GM19240 (cell line): ENCODE measurements around the gene GZMM.
"Not testable (repeated sequence)": the region's sequence is repeated elsewhere in the genome, so short reads cannot be mapped to it uniquely, and the experiment has no call there.

Experiments used
- DNase-seq: peaks from one replicate; pipeline ENCODE4 v3.0.0; 2011; ENCODE audit warnings: low spot score; ENCODE audit not compliant: insufficient read length

Gene GZMM

DNA sequence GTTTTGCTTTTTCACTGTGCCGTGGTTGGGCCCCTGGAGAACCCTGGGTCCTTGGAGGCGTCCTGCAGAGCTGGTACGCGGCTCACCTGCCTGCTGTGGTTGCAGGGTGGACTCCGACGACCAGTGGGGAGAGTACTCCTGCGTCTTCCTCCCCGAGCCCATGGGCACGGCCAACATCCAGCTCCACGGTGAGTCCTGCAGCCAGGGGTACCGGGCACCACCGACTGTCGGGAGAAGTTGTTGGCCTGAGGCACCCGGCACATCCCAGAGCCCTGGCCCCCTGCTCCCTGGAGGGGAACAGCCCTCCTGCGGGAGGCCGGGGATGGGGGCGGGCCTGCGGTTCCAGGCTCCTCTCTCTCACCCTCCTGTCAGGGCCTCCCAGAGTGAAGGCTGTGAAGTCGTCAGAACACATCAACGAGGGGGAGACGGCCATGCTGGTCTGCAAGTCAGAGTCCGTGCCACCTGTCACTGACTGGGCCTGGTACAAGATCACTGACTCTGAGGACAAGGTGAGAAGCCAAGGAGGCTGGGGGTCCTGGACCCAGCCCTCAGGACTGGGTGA lies 36.5 kb downstream of the GZMM start:
- no peak for DNase-seq

GRCh38 chr19:581399-582111 lies 37.7 kb downstream of the GZMM start:
- DNase-seq = no peak

DNA sequence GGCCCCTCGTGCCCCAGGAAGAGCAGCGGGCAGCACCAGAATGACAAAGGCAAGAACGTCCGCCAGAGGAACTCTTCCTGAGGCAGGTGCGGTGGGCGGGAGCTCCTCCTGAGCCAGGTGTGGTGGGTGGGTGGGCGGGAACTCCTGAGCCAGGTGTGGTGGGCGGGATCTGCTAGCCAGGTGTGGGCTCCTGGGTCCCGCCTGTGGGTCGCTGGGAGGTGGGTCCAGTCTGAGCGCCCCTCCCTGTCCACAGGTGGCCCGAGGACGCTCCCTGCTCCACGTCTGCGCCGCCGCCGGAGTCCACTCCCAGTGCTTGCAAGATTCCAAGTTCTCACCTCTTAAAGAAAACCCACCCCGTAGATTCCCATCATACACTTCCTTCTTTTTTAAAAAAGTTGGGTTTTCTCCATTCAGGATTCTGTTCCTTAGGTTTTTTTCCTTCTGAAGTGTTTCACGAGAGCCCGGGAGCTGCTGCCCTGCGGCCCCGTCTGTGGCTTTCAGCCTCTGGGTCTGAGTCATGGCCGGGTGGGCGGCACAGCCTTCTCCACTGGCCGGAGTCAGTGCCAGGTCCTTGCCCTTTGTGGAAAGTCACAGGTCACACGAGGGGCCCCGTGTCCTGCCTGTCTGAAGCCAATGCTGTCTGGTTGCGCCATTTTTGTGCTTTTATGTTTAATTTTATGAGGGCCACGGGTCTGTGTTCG lies 38.8 kb downstream of the GZMM start:
- no peak for DNase-seq

- no peak for DNase-seq
Observed at GRCh38 chr19:583198-583967, 39.5 kb downstream of the GZMM start.

DNA sequence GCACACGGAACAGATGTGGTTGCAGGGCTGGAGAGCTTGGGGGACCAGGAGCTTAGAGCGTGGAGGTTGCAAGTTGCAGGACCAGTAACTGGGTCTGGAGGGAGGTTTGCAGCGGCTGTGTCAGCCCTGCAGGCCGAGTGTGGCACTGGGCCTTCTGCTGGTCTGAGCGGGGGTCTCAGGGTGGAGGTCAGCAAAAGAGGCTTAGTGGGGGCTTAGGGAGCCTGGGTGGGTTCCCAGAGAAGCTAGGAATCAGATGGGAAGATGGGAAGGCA lies 40.1 kb downstream of the GZMM start:
- no peak for DNase-seq

DNA sequence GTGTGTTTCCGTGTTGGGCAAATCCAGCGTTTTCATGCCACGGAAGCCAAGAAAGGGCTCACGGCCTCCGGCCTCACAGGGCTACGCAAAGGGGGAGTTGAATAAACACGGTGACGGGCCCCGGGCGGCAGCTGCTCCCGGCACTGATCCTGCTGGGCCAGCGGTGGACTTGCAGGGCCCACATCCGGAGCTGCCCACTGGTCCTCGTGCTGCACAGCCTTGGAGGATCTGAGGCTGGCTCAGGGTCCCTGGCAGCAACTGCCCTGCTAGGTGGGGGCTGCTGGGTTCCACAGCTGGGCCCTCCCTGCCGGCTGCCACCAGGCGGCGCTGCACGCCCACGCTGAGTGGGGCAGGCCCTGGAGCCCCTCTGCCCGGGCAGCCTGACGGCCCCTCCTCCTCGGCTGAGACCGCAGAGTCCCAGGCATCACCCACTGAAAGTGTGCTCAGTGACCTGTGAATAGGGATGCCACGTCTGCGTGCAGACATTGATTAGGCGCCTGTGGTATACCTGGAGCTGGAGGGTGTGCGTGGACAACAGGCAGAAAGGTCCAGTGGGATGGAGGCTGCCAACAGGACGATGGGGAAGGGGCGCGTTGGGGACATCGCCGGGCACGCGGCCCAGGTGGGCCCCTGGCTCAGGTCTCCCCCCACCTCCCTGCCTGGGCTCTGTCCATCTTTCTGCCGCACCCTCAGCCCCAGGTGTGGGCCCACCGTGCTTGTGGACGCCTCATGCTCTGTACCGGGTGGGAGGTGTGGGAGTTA lies 40.6 kb downstream of the GZMM start:
- peak; percentile 84 for DNase-seq

DNA sequence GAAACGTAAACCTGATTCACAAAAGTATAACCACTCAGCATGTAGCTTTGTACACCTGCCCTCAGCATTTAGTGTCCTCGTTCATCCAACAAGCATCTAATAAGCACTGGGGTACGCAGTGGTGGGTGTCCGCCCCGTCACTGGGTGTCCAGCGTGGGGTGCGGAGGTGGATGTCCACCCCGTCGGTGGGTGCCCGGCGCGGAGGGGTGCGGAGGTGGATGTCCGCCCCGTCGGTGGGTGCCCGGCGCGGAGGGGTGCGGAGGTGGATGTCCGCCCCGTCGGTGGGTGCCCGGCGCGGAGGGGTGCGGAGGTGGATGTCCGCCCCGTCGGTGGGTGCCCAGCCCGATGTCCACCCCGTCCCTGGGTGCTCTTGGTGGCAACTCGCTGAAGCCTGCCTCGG lies 41.3 kb downstream of the GZMM start:
- DNase-seq = not testable (repeated sequence)

GRCh38 chr19:585551-586110 lies 41.8 kb downstream of the GZMM start:
- DNase-seq = no peak

GRCh38 chr19:588093-588740 lies 44.4 kb downstream of the GZMM start:
- DNase-seq = no peak

DNA sequence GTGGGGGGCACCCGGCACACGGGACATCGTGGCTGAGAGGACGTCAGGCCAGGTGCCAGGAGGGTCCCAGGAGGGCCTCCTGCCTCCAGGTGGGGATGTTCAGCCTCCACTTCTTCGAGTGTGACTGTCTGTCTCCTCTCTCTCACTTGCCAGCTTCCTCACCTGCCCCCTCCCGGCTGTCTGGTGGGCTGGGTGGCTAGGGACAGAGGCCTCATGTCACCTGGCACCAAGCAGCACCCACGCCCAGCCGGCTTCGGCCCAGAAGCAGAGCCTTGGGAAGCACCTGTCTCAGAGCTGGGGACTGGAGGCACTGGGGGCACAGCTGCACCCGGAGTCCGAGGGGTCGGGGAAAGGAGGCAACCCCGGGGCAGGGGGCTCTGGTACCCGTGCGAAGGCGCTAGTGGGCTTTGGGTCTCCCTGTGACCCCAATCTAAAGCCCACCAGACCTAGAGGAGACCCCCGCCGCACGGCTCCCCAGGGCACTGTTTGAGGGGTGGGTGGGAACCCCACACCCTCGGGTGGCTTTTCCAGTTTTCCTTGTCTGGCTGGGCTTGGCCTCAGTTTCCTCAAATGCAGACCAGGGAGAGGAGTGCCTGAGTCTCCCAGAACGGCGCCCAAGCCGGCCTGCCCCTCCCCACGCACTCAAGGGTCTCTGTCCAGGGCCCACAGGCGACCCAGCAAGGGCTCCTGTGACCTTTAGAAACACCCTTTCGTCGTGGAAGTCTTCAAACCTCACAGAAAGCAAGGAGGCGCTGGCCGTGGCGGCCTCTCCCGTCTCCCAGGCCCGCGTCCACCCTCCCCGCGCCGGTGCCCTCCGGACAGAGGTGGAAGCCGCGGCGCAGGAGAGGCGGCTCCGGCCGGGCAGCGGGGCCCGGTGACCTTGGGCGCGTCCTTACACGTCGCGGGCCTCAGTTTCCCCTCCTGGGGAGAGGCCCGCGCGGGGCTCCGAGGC lies 45.2 kb downstream of the GZMM start:
- no peak for DNase-seq

GRCh38 chr19:589693-590395 lies 46.0 kb downstream of the GZMM start, which contains the start of gene HCN2:
Gene HCN2 (plus strand): TSS chr19:589881. CDS start chr19:589946, 65 bp downstream.
- DNase-seq = no peak

- DNase-seq = no peak
Observed at GRCh38 chr19:590396-590745, 46.5 kb downstream of the GZMM start.

- DNase-seq = no peak
Observed at GRCh38 chr19:590750-591098, 46.9 kb downstream of the GZMM start.

- DNase-seq = no peak
Observed at GRCh38 chr19:591099-591958, 47.5 kb downstream of the GZMM start.

DNA sequence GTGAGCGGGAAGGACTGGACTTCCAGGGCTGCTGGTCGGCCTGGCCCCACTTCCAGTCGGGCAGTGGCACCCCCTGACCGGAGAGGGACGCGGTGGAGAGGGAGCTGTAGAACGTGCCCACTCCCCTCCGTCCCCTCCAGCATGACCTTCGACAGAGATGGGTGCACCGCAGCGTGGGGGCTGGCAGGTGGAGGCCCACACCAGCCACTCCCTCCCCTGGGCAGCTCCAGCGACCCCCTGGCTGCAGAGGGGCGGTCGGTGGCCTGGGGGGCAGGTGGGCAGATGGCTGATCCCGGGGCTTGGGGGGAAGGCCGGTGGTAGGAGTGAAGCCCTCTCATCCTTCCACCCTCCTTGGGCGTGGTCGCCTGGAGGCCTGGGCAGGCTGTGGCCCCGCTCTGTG lies 48.2 kb downstream of the GZMM start:
- DNase-seq = no peak

- no peak for DNase-seq
Observed at GRCh38 chr19:593055-593454, 49.2 kb downstream of the GZMM start.

DNA sequence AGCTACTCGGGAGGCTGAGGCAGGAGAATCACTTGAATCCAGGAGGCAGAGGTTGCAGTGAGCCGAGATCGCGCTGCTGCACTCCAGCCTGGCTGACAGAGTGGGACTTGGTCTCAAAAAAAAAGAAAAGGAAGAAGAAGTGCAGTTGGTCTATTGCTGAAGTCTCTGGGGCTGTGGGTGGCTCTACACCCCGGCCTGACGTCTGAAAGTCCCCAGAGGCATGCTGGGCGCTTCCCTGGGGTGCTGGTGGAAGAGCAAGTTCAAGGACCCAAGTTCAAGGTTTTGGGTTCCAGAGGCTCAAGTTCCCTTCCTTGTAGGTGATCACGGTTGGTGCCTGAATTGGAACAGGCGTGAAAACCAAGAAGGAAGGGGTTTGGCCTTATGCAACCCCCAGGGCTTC lies 49.7 kb downstream of the GZMM start:
- DNase-seq = no peak

DNA sequence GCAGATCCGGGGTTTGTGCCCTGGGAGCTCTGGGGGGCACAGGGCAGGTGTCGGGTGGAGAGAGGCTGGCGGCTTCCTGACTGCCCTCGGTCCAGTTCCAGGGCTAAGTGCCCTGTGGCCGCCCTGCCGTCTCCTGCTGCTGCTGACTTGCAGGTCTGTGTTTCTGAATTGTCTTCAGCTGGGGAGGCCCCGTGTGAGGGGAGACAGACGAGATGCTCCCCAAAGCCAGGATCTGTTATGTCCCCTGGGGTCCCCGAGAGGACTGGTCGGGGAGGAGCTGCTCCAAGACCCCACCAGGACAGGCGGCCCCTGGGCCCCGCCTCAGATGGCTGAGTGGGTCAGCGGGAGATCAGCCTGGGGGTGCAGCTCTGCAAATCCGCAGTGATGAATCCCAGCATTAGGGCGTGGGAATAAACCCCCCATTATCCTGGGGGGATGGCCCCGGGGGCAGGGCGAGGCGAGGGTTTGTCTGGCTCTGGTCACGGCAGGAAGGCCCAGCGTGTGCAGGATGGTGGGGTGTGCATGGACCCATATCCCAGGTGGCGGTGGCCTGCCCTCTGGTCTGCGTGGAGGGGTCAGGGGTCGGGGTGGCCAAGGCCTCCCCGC lies 50.5 kb downstream of the GZMM start:
- no peak for DNase-seq
